Omental fat pad (tissue), 4 donors: ENCODE data around the gene STAG1. TPM values are rescaled to one million over a fixed set of nuclear protein-coding genes. Genes with fewer than 3 reads are reported as not detected.
"Not testable (repeated sequence)": the region's sequence is repeated elsewhere in the genome, so short reads cannot be mapped to it uniquely, and the experiment has no call there.

Experiments used
- ATAC-seq: fragments of 150-250 bp; one replicate; pipeline ENCODE4 v1.9.1; 2016; ENCODE audit warnings: mild to moderate bottlenecking, moderate library complexity; ENCODE audit not compliant: low FRiP score
- DNase-seq: peaks from one replicate; pipeline ENCODE4 v3.0.0-alpha.2; 2019; ENCODE audit warnings: low spot score
- total RNA-seq, 4 donors: library from RNA; depleted of rRNA; stranded (reverse); fragments of >200 nt; gene quantifications; one replicate each; pipeline ENCODE4 v1.1.0, GENCODE V29; 2016
- TF ChIP-seq, protein P1 (sequence below), 3 donors: fragments of 450-650 bp; IDR thresholded peaks; one replicate each; pipeline ENCODE4 v1.5.1; 2016 to 2017; ENCODE audit warnings: antibody characterized with exemption in 3 of 3, mild to moderate bottlenecking in 3 of 3, moderate library complexity in 2 of 3

Gene STAG1
- total RNA-seq, 4 donors from 2014 or later = 37.6 to 57.5 (median 41.6) TPM

DNA sequence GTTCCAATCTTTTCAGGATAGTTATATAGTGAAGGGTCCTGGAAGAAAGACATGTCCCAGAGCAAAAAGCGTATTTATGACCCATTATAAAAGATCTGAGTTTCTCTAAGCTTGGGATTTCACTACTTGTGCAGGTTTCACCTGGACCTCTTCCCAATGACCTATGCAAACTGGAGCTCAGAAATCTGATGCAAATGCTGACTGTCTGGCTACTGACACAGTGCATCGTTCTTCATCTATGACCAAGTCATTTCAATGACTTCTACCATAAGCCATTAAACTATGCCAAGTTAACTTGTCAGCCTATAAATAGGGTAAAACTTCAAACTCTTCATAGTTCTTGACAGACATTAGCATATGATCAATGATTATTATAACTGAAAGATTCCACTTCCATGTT, 11.1 kb downstream of the STAG1 start:
- no peak for ATAC-seq
- TF ChIP-seq, protein P1, sequence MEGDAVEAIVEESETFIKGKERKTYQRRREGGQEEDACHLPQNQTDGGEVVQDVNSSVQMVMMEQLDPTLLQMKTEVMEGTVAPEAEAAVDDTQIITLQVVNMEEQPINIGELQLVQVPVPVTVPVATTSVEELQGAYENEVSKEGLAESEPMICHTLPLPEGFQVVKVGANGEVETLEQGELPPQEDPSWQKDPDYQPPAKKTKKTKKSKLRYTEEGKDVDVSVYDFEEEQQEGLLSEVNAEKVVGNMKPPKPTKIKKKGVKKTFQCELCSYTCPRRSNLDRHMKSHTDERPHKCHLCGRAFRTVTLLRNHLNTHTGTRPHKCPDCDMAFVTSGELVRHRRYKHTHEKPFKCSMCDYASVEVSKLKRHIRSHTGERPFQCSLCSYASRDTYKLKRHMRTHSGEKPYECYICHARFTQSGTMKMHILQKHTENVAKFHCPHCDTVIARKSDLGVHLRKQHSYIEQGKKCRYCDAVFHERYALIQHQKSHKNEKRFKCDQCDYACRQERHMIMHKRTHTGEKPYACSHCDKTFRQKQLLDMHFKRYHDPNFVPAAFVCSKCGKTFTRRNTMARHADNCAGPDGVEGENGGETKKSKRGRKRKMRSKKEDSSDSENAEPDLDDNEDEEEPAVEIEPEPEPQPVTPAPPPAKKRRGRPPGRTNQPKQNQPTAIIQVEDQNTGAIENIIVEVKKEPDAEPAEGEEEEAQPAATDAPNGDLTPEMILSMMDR (IDR thresholded peaks at IDR 0.05) = no peak
- DNase-seq = no peak

DNA sequence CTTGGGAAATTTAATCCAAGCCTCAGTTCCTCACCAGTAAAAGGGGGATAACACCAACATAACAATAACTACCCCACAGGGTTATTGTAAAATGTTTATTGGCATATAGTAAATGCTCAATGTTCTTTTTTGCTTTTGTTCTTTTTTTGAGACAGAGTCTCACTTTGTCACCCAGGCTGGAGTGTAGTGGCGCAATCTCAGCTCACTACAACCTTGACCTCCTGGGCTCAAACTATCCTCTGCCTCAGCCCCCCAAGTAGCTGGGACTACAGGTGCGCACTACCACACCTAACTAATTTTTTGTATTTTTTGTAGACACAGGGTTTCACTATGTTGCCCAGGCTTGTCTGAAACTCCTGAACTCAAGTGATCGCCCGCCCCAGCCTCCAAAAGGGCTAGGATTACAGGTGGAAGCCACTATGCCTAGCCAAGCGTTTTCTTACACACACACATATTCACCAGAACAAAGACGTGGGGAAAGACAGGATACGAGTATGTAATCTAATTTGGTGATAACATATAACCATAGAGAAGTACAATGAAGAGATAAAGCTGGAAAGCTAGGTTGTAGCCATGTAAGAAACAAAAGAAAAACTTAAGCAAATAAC, 11.7 kb downstream of the STAG1 start:
- no peak for ATAC-seq
- no peak for DNase-seq
- TF ChIP-seq, protein P1 (IDR thresholded peaks at IDR 0.05) = no peak

DNA sequence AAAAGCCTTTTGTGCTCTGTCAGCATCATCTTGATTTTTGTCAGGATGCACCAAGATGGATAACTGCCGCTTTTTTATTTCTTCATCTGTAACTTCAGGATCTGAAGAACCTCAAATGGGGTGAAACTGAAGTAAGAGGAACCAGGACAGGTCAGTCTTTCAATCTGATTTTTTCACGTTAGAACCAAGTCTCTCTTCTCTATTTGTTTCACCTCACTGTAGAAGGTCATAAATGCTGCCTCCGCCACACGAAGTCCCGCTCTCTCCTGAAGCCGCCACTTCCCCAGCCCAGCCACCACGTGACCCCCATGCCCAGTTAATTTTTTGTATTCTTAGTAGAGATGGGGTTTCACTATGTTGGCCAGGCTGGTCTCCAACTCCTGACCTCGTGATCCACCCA, 15.2 kb downstream of the STAG1 start:
- not testable (repeated sequence) for ATAC-seq

DNA sequence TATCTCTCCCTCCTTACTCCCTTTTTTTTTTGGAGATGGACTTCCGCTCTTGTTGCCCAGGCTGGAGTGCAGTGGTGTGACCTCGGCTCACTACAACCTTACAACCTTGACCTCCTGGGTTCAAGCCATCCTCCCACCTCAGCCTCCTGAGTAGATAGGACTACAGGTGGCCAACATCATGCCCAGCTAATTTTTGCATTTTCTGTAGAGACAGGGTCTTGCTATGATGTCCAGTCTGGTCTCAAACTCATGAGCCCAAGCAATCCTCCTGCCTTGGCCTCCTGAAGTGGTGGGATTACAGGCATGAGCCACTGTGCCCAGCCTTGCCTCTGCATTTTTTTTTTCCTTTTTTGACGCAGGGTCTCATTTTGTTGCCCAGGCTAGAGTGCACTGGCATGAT, 17.1 kb downstream of the STAG1 start:
- DNase-seq (no peak), ATAC-seq (no peak)
- TF ChIP-seq, protein P1 (IDR thresholded peaks at IDR 0.05) = no peak

More for the DNA sequence above, 15.2 kb downstream of the STAG1 start:
- DNase-seq = not testable (repeated sequence)

DNA sequence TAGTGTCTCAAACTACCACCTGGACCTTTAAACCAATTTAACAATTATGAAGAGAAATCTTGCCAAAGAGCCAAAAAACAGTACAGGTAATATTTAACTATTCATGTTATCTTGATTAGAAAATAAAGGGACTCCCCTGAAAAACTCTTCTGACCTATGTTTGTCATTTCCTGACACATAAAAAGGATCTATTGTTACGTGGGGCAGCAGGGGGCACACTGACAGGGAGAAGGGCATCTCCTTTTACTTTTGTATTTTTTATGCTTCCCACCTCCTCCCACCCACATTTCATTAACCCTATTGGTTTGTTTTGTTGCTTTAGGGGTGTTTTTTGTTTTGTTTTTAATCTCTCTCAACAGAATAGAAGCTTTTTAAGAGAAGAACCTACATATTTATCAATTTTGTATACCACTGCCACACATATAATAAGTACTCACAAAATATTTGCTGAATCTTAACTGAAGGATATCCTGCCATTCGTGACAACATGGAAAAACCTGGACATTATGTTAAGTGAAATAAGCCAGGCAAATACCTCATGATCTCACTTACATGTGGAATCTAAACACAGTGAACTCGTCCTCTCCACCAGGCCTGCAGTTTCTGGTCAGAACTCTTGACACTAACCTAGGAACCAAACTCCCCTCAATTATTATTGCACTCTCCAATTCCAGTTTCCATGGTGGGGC, 17.7 kb downstream of the STAG1 start:
- TF ChIP-seq, protein P1 (IDR thresholded peaks at IDR 0.05) = no peak
- no peak for DNase-seq
- no peak for ATAC-seq

DNA sequence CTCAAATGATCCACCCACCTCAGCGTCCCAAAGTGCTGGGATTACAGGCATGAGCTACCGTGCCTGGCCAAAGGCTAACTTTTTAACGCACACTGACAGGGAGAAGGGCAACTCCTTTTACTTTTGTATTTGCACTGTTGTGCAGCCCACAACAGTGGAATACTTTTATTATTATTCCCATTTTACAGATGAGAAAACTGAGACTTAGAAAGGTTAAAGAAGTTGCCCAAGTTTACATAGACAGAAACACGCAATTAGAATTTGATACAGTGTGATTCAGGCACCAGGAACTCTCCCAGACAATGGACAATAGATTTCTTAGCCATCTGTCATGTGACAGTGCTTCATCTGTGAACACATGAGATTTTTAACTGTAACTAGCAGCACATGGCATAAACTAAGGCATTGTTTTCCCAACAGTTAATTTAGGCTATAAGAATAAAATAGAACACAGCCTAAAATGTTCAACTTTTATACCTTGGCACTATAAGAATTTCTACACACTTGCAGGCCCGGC, 18.8 kb downstream of the STAG1 start:
- TF ChIP-seq, protein P1 (IDR thresholded peaks at IDR 0.05) = no peak
- DNase-seq (no peak), ATAC-seq (no peak)

DNA sequence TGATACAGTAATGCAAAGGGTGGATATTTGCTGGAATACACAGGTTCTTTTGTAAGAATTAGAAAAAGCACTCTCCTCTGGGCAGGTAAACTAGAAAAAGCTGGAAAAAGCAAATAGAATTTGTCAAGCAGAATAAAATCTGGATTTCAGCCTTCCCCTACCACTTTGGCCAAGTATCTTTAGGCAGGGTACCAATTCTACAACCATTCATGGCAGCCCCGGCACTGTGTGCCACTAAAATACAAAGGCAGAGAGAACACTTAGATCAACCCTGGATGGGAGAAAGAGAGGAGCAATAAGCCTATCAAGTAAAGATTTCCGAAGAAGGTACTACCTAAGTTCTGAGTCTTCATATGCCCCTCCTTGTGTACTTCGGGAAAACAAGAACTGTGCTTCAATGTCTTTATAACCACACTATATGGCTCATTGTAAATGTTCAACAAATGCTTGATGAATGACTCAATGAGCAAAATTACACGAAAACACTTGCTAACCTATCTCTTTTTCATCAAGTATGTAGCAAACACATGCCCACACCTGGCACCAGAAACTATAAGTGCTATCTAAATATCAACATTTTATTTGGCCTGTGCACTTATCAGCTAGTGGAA, 20.8 kb downstream of the STAG1 start:
- ATAC-seq = no peak
- TF ChIP-seq, protein P1 (IDR thresholded peaks at IDR 0.05) = no peak
- no peak for DNase-seq
